Psoas muscle (tissue), 8 donors: Measurements from ENCODE around the gene SP3. TPM values are rescaled to one million over a fixed set of nuclear protein-coding genes. Genes with fewer than 3 reads are reported as not detected.

Experiments used
- ATAC-seq, 4 donors: fragments of 200-7000 bp; cut with Tn5 transposase; one replicate each; pipeline ENCODE4 v1.9.1; 2020; ENCODE audit warnings: moderate library complexity in 3 of 4, mild to moderate bottlenecking in 2 of 4
- DNase-seq, 2 donors: peaks; one replicate each; pipeline ENCODE4 v3.0.0-alpha.2; 2020
- H3K27ac ChIP-seq: fragments of 200-600 bp; one replicate; pipeline ENCODE4 v1.8.0; 2022
- H3K27me3 ChIP-seq, 3 donors: fragments of 200-600 bp in 1 of 3; one replicate each; pipeline versions ENCODE4 v1.6.1 to v1.8.0; 2013 to 2022; ENCODE audit warnings: low read length in 2 of 3, mild to moderate bottlenecking in 2 of 3, moderate library complexity in 1 of 3; ENCODE audit not compliant: insufficient read depth in 3 of 3
- H3K36me3 ChIP-seq, 2 donors: fragments of 200-600 bp in 1 of 2; one replicate each; pipeline versions ENCODE4 v1.6.1 to v1.8.0; 2013 to 2022; ENCODE audit warnings: low read depth in 1 of 2, mild to moderate bottlenecking in 1 of 2, moderate library complexity in 1 of 2; ENCODE audit not compliant: insufficient read depth in 1 of 2
- H3K4me1 ChIP-seq: fragments of 200-600 bp; one replicate; pipeline ENCODE4 v1.8.0; 2022
- H3K4me3 ChIP-seq: fragments of 200-600 bp; one replicate; pipeline ENCODE4 v1.8.0; 2022; ENCODE audit warnings: mild to moderate bottlenecking
- H3K9me3 ChIP-seq: fragments of 200-600 bp; one replicate; pipeline ENCODE4 v1.8.0; 2022
- CTCF ChIP-seq: fragments of 200-600 bp; IDR thresholded peaks from one replicate; pipeline ENCODE4 v1.8.0; 2022; ENCODE audit warnings: antibody characterized with exemption
- WGBS, 3 donors: extraction: QIAGEN DNeasy Blood & Tissue Kit; methylation state at CpG; one replicate each; pipeline versions ENCODE4 v1.1.6 to v1.1.7; 2013; 5-methylcytosine and 5-hydroxymethylcytosine counted together
- intact Hi-C, 2 donors: fragments of 100-400 bp; cut with DNase I; formaldehyde crosslinking; loops; one replicate each; pipeline versions ENCODE4 v1.11.0 to v1.14.2; 2022
- polyA plus RNA-seq, 3 donors: library from polyadenylated mRNA; stranded (reverse); fragments of 200-250 nt; gene quantifications; one replicate each; pipeline ENCODE4 v1.2.3, GENCODE V29; 2013
- total RNA-seq, 4 donors: library from RNA; stranded (reverse); fragmentation: NEBNext Ultra II Directional in 2 of 4; extraction: Animal tissue kit (Norgen Biotek cat#: 25700) in 2 of 4; gene quantifications; one replicate each; pipeline versions ENCODE4 v1.2.1 to v1.2.4, GENCODE V29; 2021 to 2023
- donor health status: healthy with polysubstance abuse.
- donor health status: DM: no; HTN: no; CAD: no; lungs with moderate emphysema.
- donor health status: Bipolar disorder and iron deficiency.
- donor health status: healthy.
- donor health status: DM: yes; HTN: yes; CAD: no.
- donor health status: DM: no; HTN: no; CAD: no.
- donor health status: DM: no; HTN: no; CAD: no.
- donor health status: DM: yes; HTN: yes; CAD: no.

SP3 gene
- total and polyA plus RNA-seq, 7 donors, result 13.9 to 52.0 (median 38.2) TPM

- Histone ChIP-seq H3K27ac (no peak overlapping the region), H3K36me3 (no peaks in the 10 kb centered on the region), H3K9me3 (no peaks in the 10 kb centered on the region), H3K4me3 (no peak overlapping the region), H3K4me1 (peaks cover 11% of the 10 kb centered on the region), H3K27me3 (no peaks in the 10 kb centered on the region)
- 46 to 54% (median 47%) methylated on average over 1 of the region's 1 CpG for WGBS, 3 donors
- ATAC-seq (no peak), DNase-seq (no peak)
- intact Hi-C loops, result no loop called here
- no peak for TF ChIP-seq CTCF
These were observed 24.7 kb upstream of the SP3 start for GRCh38 chr2:173989884-173990215.

GRCh38 chr2:173989160-173989883 is 24.1 kb upstream of the SP3 start:
- WGBS, 3 donors, result 39 to 53% (median 41%) methylated on average over 7 of the region's 7 CpGs
- intact Hi-C loops, result no loop called here

DNA sequence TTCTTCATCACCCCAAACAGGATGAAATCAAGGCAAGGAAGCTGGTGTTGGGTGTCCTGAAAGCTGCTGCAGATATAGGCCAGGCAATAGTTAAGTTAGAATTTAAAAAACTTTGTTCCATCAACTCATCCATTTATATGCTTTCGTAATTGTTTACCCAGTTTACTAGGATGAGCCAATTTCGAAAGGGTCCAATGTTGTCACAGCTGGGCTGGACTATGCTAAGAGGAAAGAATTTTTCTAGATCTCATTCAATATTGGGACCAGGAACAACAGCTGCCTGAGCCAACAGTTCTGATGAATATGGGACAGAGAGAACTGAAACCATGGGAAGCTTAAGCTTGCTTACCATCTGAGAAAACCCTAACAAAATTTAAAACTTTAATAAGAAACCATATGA is 21.6 kb upstream of the SP3 start:
- ATAC-seq, result peak; percentile 24 to 67 (median 48)
- H3K9me3 ChIP-seq, result no peaks in the 10 kb centered on the region
- H3K4me1 ChIP-seq, result peaks cover 9% of the 10 kb centered on the region
- peak overlapping the region; percentile 44 for H3K27ac ChIP-seq
- H3K4me3 ChIP-seq, result no peak overlapping the region
- intact Hi-C loops, result no loop called here
- DNase-seq, result peak in 1 of 2 donors; percentile 35
- TF ChIP-seq CTCF, result no peak
- WGBS, 3 donors, result 52 to 69% (median 53%) methylated on average over 2 of the region's 2 CpGs
- no peaks in the 10 kb centered on the region for H3K36me3 ChIP-seq
- no peaks in the 10 kb centered on the region for H3K27me3 ChIP-seq

More at GRCh38 chr2:173989160-173989883, 24.1 kb upstream of the SP3 start:
- Histone ChIP-seq H3K4me3 (no peak overlapping the region), H3K27me3 (no peaks in the 10 kb centered on the region), H3K4me1 (peaks cover 11% of the 10 kb centered on the region), H3K36me3 (no peaks in the 10 kb centered on the region), H3K9me3 (no peaks in the 10 kb centered on the region), H3K27ac (no peak overlapping the region)
- DNase-seq (no peak), ATAC-seq (no peak)
- TF ChIP-seq CTCF, result peak; percentile 6

GRCh38 chr2:173985605-173985992 is 20.4 kb upstream of the SP3 start:
- H3K27ac ChIP-seq, result no peak overlapping the region
- no peaks in the 10 kb centered on the region for H3K36me3 ChIP-seq
- intact Hi-C loops, result no loop called here
- no peak for ATAC-seq
- no peaks in the 10 kb centered on the region for H3K27me3 ChIP-seq
- 67 to 83% (median 74%) methylated on average over 1 of the region's 1 CpG for WGBS, 3 donors
- H3K9me3 ChIP-seq, result no peaks in the 10 kb centered on the region
- H3K4me1 ChIP-seq, result peaks cover 5% of the 10 kb centered on the region
- H3K4me3 ChIP-seq, result no peak overlapping the region
- no peak for TF ChIP-seq CTCF
- no peak for DNase-seq
